Psoas muscle (tissue), 8 donors: ENCODE results near the gene MEX3A. TPM values are rescaled to one million over a fixed set of nuclear protein-coding genes. Genes with fewer than 3 reads are reported as not detected.

Experiments used
- ATAC-seq, 4 donors: fragments of 200-7000 bp; cut with Tn5 transposase; one replicate each; pipeline ENCODE4 v1.9.1; 2020; ENCODE audit warnings: moderate library complexity in 3 of 4, mild to moderate bottlenecking in 2 of 4
- DNase-seq, 2 donors: peaks; one replicate each; pipeline ENCODE4 v3.0.0-alpha.2; 2020
- H3K27ac ChIP-seq: fragments of 200-600 bp; one replicate; pipeline ENCODE4 v1.8.0; 2022
- H3K27me3 ChIP-seq, 3 donors: fragments of 200-600 bp in 1 of 3; one replicate each; pipeline versions ENCODE4 v1.6.1 to v1.8.0; 2013 to 2022; ENCODE audit warnings: low read length in 2 of 3, mild to moderate bottlenecking in 2 of 3, moderate library complexity in 1 of 3; ENCODE audit not compliant: insufficient read depth in 3 of 3
- H3K36me3 ChIP-seq, 2 donors: fragments of 200-600 bp in 1 of 2; one replicate each; pipeline versions ENCODE4 v1.6.1 to v1.8.0; 2013 to 2022; ENCODE audit warnings: low read depth in 1 of 2, mild to moderate bottlenecking in 1 of 2, moderate library complexity in 1 of 2; ENCODE audit not compliant: insufficient read depth in 1 of 2
- H3K4me1 ChIP-seq: fragments of 200-600 bp; one replicate; pipeline ENCODE4 v1.8.0; 2022
- H3K4me3 ChIP-seq: fragments of 200-600 bp; one replicate; pipeline ENCODE4 v1.8.0; 2022; ENCODE audit warnings: mild to moderate bottlenecking
- H3K9me3 ChIP-seq: fragments of 200-600 bp; one replicate; pipeline ENCODE4 v1.8.0; 2022
- CTCF ChIP-seq: fragments of 200-600 bp; IDR thresholded peaks from one replicate; pipeline ENCODE4 v1.8.0; 2022; ENCODE audit warnings: antibody characterized with exemption
- WGBS, 3 donors: extraction: QIAGEN DNeasy Blood & Tissue Kit; methylation state at CpG; one replicate each; pipeline versions ENCODE4 v1.1.6 to v1.1.7; 2013; 5-methylcytosine and 5-hydroxymethylcytosine counted together
- intact Hi-C, 2 donors: fragments of 100-400 bp; cut with DNase I; formaldehyde crosslinking; loops; one replicate each; pipeline versions ENCODE4 v1.11.0 to v1.14.2; 2022
- polyA plus RNA-seq, 3 donors: library from polyadenylated mRNA; stranded (reverse); fragments of 200-250 nt; gene quantifications; one replicate each; pipeline ENCODE4 v1.2.3, GENCODE V29; 2013
- total RNA-seq, 4 donors: library from RNA; stranded (reverse); fragmentation: NEBNext Ultra II Directional in 2 of 4; extraction: Animal tissue kit (Norgen Biotek cat#: 25700) in 2 of 4; gene quantifications; one replicate each; pipeline versions ENCODE4 v1.2.1 to v1.2.4, GENCODE V29; 2021 to 2023
- donor health status: healthy with polysubstance abuse.
- donor health status: DM: no; HTN: no; CAD: no; lungs with moderate emphysema.
- donor health status: Bipolar disorder and iron deficiency.
- donor health status: healthy.
- donor health status: DM: yes; HTN: yes; CAD: no.
- donor health status: DM: no; HTN: no; CAD: no.
- donor health status: DM: no; HTN: no; CAD: no.
- donor health status: DM: yes; HTN: yes; CAD: no.

MEX3A gene
- total and polyA plus RNA-seq, 7 donors, result 0.06 to 0.42 (median 0.13) TPM

GRCh38 chr1:156110252-156110651 lies 28.0 kb upstream of the MEX3A start:
- WGBS, 3 donors, result 80 to 91% (median 82%) methylated on average over 2 of the region's 2 CpGs

GRCh38 chr1:156108664-156109241 lies 26.5 kb upstream of the MEX3A start:
- Histone ChIP-seq H3K4me1 (peaks cover 61% of the 10 kb centered on the region), H3K4me3 (peak overlapping the region; percentile 71), H3K27ac (peak overlapping the region; percentile 98), H3K36me3 (no peaks in the 10 kb centered on the region), H3K9me3 (no peaks in the 10 kb centered on the region), H3K27me3 (no peaks in the 10 kb centered on the region)
- no peak for TF ChIP-seq CTCF
- ATAC-seq, result peak; percentile 24 to 48 (median 28)
- WGBS, 3 donors, result 29 to 71% (median 33%) methylated on average over 6 of the region's 6 CpGs
- intact Hi-C loops, result no loop called here
- no peak for DNase-seq

More at GRCh38 chr1:156110252-156110651, 28.0 kb upstream of the MEX3A start:
- no peak for TF ChIP-seq CTCF
- H3K27ac ChIP-seq, result peak overlapping the region; percentile 7
- intact Hi-C loops, result no loop called here
- H3K4me1 ChIP-seq, result peaks cover 57% of the 10 kb centered on the region
- no peak for ATAC-seq
- H3K4me3 ChIP-seq, result no peak overlapping the region
- no peaks in the 10 kb centered on the region for H3K27me3 ChIP-seq
- H3K36me3 ChIP-seq, result no peaks in the 10 kb centered on the region
- DNase-seq, result no peak
- H3K9me3 ChIP-seq, result no peaks in the 10 kb centered on the region

GRCh38 chr1:156108057-156108456 lies 25.8 kb upstream of the MEX3A start:
- no peaks in the 10 kb centered on the region for H3K36me3 ChIP-seq
- no peak for ATAC-seq
- no peak for DNase-seq
- H3K27me3 ChIP-seq, result no peaks in the 10 kb centered on the region
- peak overlapping the region; percentile 98 for H3K27ac ChIP-seq
- no peaks in the 10 kb centered on the region for H3K9me3 ChIP-seq
- WGBS, 3 donors, result 77 to 83% (median 79%) methylated on average over 3 of the region's 3 CpGs
- intact Hi-C loops, result no loop called here
- H3K4me1 ChIP-seq, result peaks cover 61% of the 10 kb centered on the region
- H3K4me3 ChIP-seq, result peak overlapping the region; percentile 71
- TF ChIP-seq CTCF, result no peak

GRCh38 chr1:156106624-156107488 lies 24.6 kb upstream of the MEX3A start:
- H3K4me3 ChIP-seq, result peak overlapping the region; percentile 71
- ATAC-seq (peak; percentile 15 to 52 (median 38)), DNase-seq (no peak)
- H3K36me3 ChIP-seq, result no peaks in the 10 kb centered on the region
- TF ChIP-seq CTCF, result no peak
- no peaks in the 10 kb centered on the region for H3K27me3 ChIP-seq
- H3K4me1 ChIP-seq, result peaks cover 57% of the 10 kb centered on the region
- intact Hi-C loops, result no loop called here
- H3K9me3 ChIP-seq, result no peaks in the 10 kb centered on the region
- WGBS, 3 donors, result 17 to 44% (median 17%) methylated on average over 10 to 14 of the region's 14 CpGs
- H3K27ac ChIP-seq, result peak overlapping the region; percentile 98
